Measurements from ENCODE around the gene KCNJ12. TPM values are rescaled to one million over a fixed set of nuclear protein-coding genes. Genes with fewer than 3 reads are reported as not detected.
"Not testable (repeated sequence)": the region's sequence is repeated elsewhere in the genome, so short reads cannot be mapped to it uniquely, and the experiment has no call there.

The KCNJ12 gene
- total RNA-seq, 1 experiment from 2014 or later = 5.8 TPM

- peak; percentile 58 for DNase-seq (ENCODE audit: low read depth, low spot score)
- H3K9me2 ChIP-seq (ENCODE audit: insufficient read depth); H2AFZ ChIP-seq (ENCODE audit: low read depth, low read length, poor library complexity, severe bottlenecking); RAD21 ChIA-PET (ENCODE audit: low non-redundant PET in 1 of 2, low total read pairs in 2 of 2, uncharacterized antibody in 2 of 2, unreplicated experiment in 2 of 2); BruUV-seq (replicated peaks); H3K79me2 ChIP-seq (ENCODE audit: insufficient read depth, low read length); H3K27me3 ChIP-seq (ENCODE audit: insufficient read depth, low read length); H3K36me3 ChIP-seq (ENCODE audit: control insufficient read depth in 1 of 2, insufficient read depth in 2 of 2, low read length in 2 of 2); H3K9me3 ChIP-seq (ENCODE audit: control insufficient read depth in 1 of 2, insufficient read depth in 1 of 2, low read depth in 1 of 2, low read length in 2 of 2); POLR2A ChIA-PET; CTCF ChIA-PET; H4K20me1 ChIP-seq (ENCODE audit: insufficient read depth); intact Hi-C loops (cut with micrococcal nuclease); H3K4me3 ChIP-seq (replicated peaks in 1 of 2; ENCODE audit: low read depth in 1 of 2, low read length in 2 of 2): not testable (repeated sequence)
- H3K27ac ChIP-seq (ENCODE audit: low read depth, low read length) = peak overlapping the region; percentile 59
- peak overlapping the region; percentile 49 for H3K9ac ChIP-seq (ENCODE audit: low read length)
- ATAC-seq = peak; percentile 89
- peaks cover 21 to 29% of the 10 kb centered on the region in 2 experiments for H3K4me1 ChIP-seq (ENCODE audit: control insufficient read depth in 1 of 2, insufficient read depth in 2 of 2, low read length in 2 of 2)
- H3K4me2 ChIP-seq (ENCODE audit: low read length) = peak overlapping the region; percentile 59
- TF ChIP-seq JUND (IDR thresholded peaks at IDR 0.05) (peak; percentile 49; the same call in 1 of the 2 replicates), SP1 (IDR thresholded peaks at IDR 0.05; ENCODE audit: low read depth) (peak; percentile 31; the same call in 1 of the 2 replicates), POLR2AphosphoS5 (IDR thresholded peaks at IDR 0.05; ENCODE audit: low read depth, low read length) (peak; percentile 40), FOSL1 (IDR thresholded peaks at IDR 0.05; ENCODE audit: low read depth) (peak; percentile 73), CBX3 (IDR thresholded peaks at IDR 0.05; ENCODE audit: low read depth) (peak; percentile 63), MAX (IDR thresholded peaks at IDR 0.05) (peak; percentile 68), ZFX (IDR thresholded peaks at IDR 0.05) (0 out of 2 replicates have a peak, but pooled peaks have one; percentile 16)
Observed at GRCh38 chr17:21402166-21402571, 26.0 kb downstream of the KCNJ12 start.

- H3K4me3 ChIP-seq (replicated peaks in 1 of 2; ENCODE audit: low read depth in 1 of 2, low read length in 2 of 2); DNase-seq (ENCODE audit: low read depth, low spot score); H3K27me3 ChIP-seq (ENCODE audit: insufficient read depth, low read length); H3K4me2 ChIP-seq (ENCODE audit: low read length); BruUV-seq (replicated peaks); H2AFZ ChIP-seq (ENCODE audit: low read depth, low read length, poor library complexity, severe bottlenecking); H3K9ac ChIP-seq (ENCODE audit: low read length); H3K79me2 ChIP-seq (ENCODE audit: insufficient read depth, low read length); RAD21 ChIA-PET (ENCODE audit: low non-redundant PET in 1 of 2, low total read pairs in 2 of 2, uncharacterized antibody in 2 of 2, unreplicated experiment in 2 of 2); ATAC-seq; H3K36me3 ChIP-seq (ENCODE audit: control insufficient read depth in 1 of 2, insufficient read depth in 2 of 2, low read length in 2 of 2); H3K9me2 ChIP-seq (ENCODE audit: insufficient read depth); intact Hi-C loops (cut with micrococcal nuclease); H4K20me1 ChIP-seq (ENCODE audit: insufficient read depth); H3K9me3 ChIP-seq (ENCODE audit: control insufficient read depth in 1 of 2, insufficient read depth in 1 of 2, low read depth in 1 of 2, low read length in 2 of 2); POLR2A ChIA-PET: not testable (repeated sequence)
- Histone ChIP-seq H3K4me1 (ENCODE audit: control insufficient read depth in 1 of 2, insufficient read depth in 2 of 2, low read length in 2 of 2) (peaks cover 21 to 29% of the 10 kb centered on the region in 2 experiments), H3K27ac (ENCODE audit: low read depth, low read length) (peak overlapping the region; percentile 59; the same call in 1 of the 2 replicates)
- CTCF ChIA-PET = interaction anchor here (0.6 kb wide), 1 partner anchor 239 kb away, joined by 6 read pairs; no protein-coding TSS in a partner anchor
Observed at GRCh38 chr17:21402926-21403325, 26.8 kb downstream of the KCNJ12 start.

- H3K4me3 ChIP-seq (replicated peaks in 1 of 2; ENCODE audit: low read depth in 1 of 2, low read length in 2 of 2); H3K9me3 ChIP-seq (ENCODE audit: control insufficient read depth in 1 of 2, insufficient read depth in 1 of 2, low read depth in 1 of 2, low read length in 2 of 2); H4K20me1 ChIP-seq (ENCODE audit: insufficient read depth); H3K9ac ChIP-seq (ENCODE audit: low read length); H3K27ac ChIP-seq (ENCODE audit: low read depth, low read length); POLR2A ChIA-PET; CTCF ChIA-PET; H3K9me2 ChIP-seq (ENCODE audit: insufficient read depth); H3K79me2 ChIP-seq (ENCODE audit: insufficient read depth, low read length); H3K36me3 ChIP-seq (ENCODE audit: control insufficient read depth in 1 of 2, insufficient read depth in 2 of 2, low read length in 2 of 2); H3K4me2 ChIP-seq (ENCODE audit: low read length); H2AFZ ChIP-seq (ENCODE audit: low read depth, low read length, poor library complexity, severe bottlenecking); RAD21 ChIA-PET (ENCODE audit: low non-redundant PET in 1 of 2, low total read pairs in 2 of 2, uncharacterized antibody in 2 of 2, unreplicated experiment in 2 of 2); DNase-seq (ENCODE audit: low read depth, low spot score); BruUV-seq (replicated peaks); ATAC-seq; intact Hi-C loops (cut with micrococcal nuclease); H3K27me3 ChIP-seq (ENCODE audit: insufficient read depth, low read length): not testable (repeated sequence)
- H3K4me1 ChIP-seq (ENCODE audit: control insufficient read depth in 1 of 2, insufficient read depth in 2 of 2, low read length in 2 of 2) = peaks cover 21 to 29% of the 10 kb centered on the region in 2 experiments
Observed at GRCh38 chr17:21404106-21404505, 27.9 kb downstream of the KCNJ12 start.

GRCh38 chr17:21404539-21404938 lies 28.4 kb downstream of the KCNJ12 start:
- peaks cover 21 to 29% of the 10 kb centered on the region in 2 experiments for H3K4me1 ChIP-seq (ENCODE audit: control insufficient read depth in 1 of 2, insufficient read depth in 2 of 2, low read length in 2 of 2)
- H3K27me3 ChIP-seq (ENCODE audit: insufficient read depth, low read length); POLR2A ChIA-PET; CTCF ChIA-PET; ATAC-seq; RAD21 ChIA-PET (ENCODE audit: low non-redundant PET in 1 of 2, low total read pairs in 2 of 2, uncharacterized antibody in 2 of 2, unreplicated experiment in 2 of 2); H2AFZ ChIP-seq (ENCODE audit: low read depth, low read length, poor library complexity, severe bottlenecking); DNase-seq (ENCODE audit: low read depth, low spot score); H3K36me3 ChIP-seq (ENCODE audit: control insufficient read depth in 1 of 2, insufficient read depth in 2 of 2, low read length in 2 of 2); H3K9me3 ChIP-seq (ENCODE audit: control insufficient read depth in 1 of 2, insufficient read depth in 1 of 2, low read depth in 1 of 2, low read length in 2 of 2); H3K9ac ChIP-seq (ENCODE audit: low read length); H4K20me1 ChIP-seq (ENCODE audit: insufficient read depth); H3K4me3 ChIP-seq (replicated peaks in 1 of 2; ENCODE audit: low read depth in 1 of 2, low read length in 2 of 2); BruUV-seq (replicated peaks); intact Hi-C loops (cut with micrococcal nuclease); H3K27ac ChIP-seq (ENCODE audit: low read depth, low read length); H3K9me2 ChIP-seq (ENCODE audit: insufficient read depth); H3K79me2 ChIP-seq (ENCODE audit: insufficient read depth, low read length); H3K4me2 ChIP-seq (ENCODE audit: low read length): not testable (repeated sequence)

All from HCT116 (cell line).